CD4-positive, CD25-positive, alpha-beta regulatory T cell (primary cell): ENCODE measurements around the gene PPARD. TPM values are rescaled to one million over a fixed set of nuclear protein-coding genes. Genes with fewer than 3 reads are reported as not detected.

Experiments used
- ATAC-seq, 2 donors: fragments of 150-1000 bp; cut with Tn5 transposase; one replicate each; pipeline ENCODE4 v1.10.0; 2021; ENCODE audit warnings: low read depth in 2 of 2, moderate number of reproducible peaks in 2 of 2, moderate library complexity in 1 of 2
- DNase-seq, 3 donors: peaks; one replicate each; pipeline versions ENCODE4 v3.0.0 to v3.0.0-alpha.2; 2012 to 2022; ENCODE audit warnings: mixed read lengths in 1 of 3
- H3K27ac ChIP-seq: one replicate; pipeline ENCODE4 v1.7.0; 2013; ENCODE audit warnings: mild to moderate bottlenecking, low read length; ENCODE audit not compliant: insufficient read depth, poor library complexity, severe bottlenecking
- H3K27me3 ChIP-seq: one replicate; pipeline ENCODE4 v1.7.0; 2013; ENCODE audit warnings: low read length; ENCODE audit not compliant: control insufficient read depth, insufficient read depth
- H3K36me3 ChIP-seq: one replicate; pipeline ENCODE4 v1.7.0; 2013; ENCODE audit warnings: mild to moderate bottlenecking, low read length, moderate library complexity; ENCODE audit not compliant: control insufficient read depth, insufficient read depth
- H3K4me1 ChIP-seq: 2 replicates; pipeline ENCODE4 v1.7.0; 2013; ENCODE audit warnings: mild to moderate bottlenecking, low read length; ENCODE audit not compliant: insufficient read depth, control insufficient read depth, poor library complexity, severe bottlenecking
- H3K4me3 ChIP-seq: one replicate; pipeline ENCODE4 v1.7.0; 2013; ENCODE audit warnings: low read depth, mild to moderate bottlenecking, low read length, moderate library complexity
- H3K9me3 ChIP-seq, 2 experiments: 1 replicate in 1 of 2; 2 replicates in 1 of 2; pipeline ENCODE4 v1.7.0; 2013; ENCODE audit warnings: low read length in 2 of 2, mild to moderate bottlenecking in 1 of 2, moderate library complexity in 1 of 2; ENCODE audit not compliant: control insufficient read depth in 2 of 2
- H3K27ac Mint-ChIP-seq, 3 donors: one replicate each; pipeline ENCODE4 v1.8.0; 2020 to 2022; ENCODE audit warnings: mild to moderate bottlenecking in 3 of 3, mixed read lengths in 3 of 3, moderate library complexity in 2 of 3
- H3K27me3 Mint-ChIP-seq: one replicate; pipeline ENCODE4 v1.8.0; 2022; ENCODE audit warnings: mild to moderate bottlenecking, mixed read lengths
- H3K36me3 Mint-ChIP-seq: one replicate; pipeline ENCODE4 v1.8.0; 2020; ENCODE audit warnings: mixed read lengths
- H3K4me1 Mint-ChIP-seq, 4 donors: one replicate each; pipeline ENCODE4 v1.8.0; 2020 to 2022; ENCODE audit warnings: mixed read lengths in 4 of 4, mild to moderate bottlenecking in 1 of 4
- H3K4me3 Mint-ChIP-seq, 4 donors: one replicate each; pipeline ENCODE4 v1.8.0; 2020 to 2022; ENCODE audit warnings: mild to moderate bottlenecking in 4 of 4, mixed read lengths in 4 of 4, moderate library complexity in 3 of 4
- H3K9me3 Mint-ChIP-seq, 7 donors: one replicate each; pipeline ENCODE4 v1.8.0; 2020 to 2022; ENCODE audit warnings: mixed read lengths in 7 of 7, mild to moderate bottlenecking in 3 of 7, moderate library complexity in 2 of 7
- polyA plus RNA-seq, 4 donors: library from polyadenylated mRNA; unstranded; fragments of 300-500 nt; fragmentation: Illumina TruSeq; gene quantifications; one replicate each; pipeline ENCODE4 v1.2.3, GENCODE V29; 2021
- total RNA-seq: library from RNA; stranded (reverse); gene quantifications from one replicate; pipeline ENCODE4 v1.2.3, GENCODE V29; 2022

Gene PPARD
- total and polyA plus RNA-seq, 5 donors from 2014 or later = 3.8 to 37.3 (median 5.9) TPM

- no peak for DNase-seq
- peak overlapping the region in 1 of 3 donors; percentile 27 for H3K27ac Mint-ChIP-seq
- Histone ChIP-seq H3K36me3 (peaks cover 13% of the 10 kb centered on the region), H3K9me3 (no peaks in the 10 kb centered on the region), H3K4me3 (no peak overlapping the region), H3K27me3 (no peaks in the 10 kb centered on the region), H3K4me1 (peaks cover 20% of the 10 kb centered on the region), H3K27ac (no peak overlapping the region)
- H3K9me3 Mint-ChIP-seq = no peaks in the 10 kb centered on the region
- H3K4me3 Mint-ChIP-seq = peak overlapping the region in 2 of 4 donors; percentile 55 to 80
- ATAC-seq = no peak
- no peaks in the 10 kb centered on the region for H3K27me3 Mint-ChIP-seq
- H3K4me1 Mint-ChIP-seq = peaks cover 3 to 32% (median 19%) of the 10 kb centered on the region in 4 donors
- H3K36me3 Mint-ChIP-seq = peaks cover 26% of the 10 kb centered on the region
Measured at GRCh38 chr6:35465646-35466045, 123.3 kb downstream of the PPARD start.

- Histone ChIP-seq H3K27ac (peak within 1 kb of the TSS; percentile 85), H3K9me3 (no peaks in the 10 kb centered on the region), H3K4me1 (peaks cover 32% of the 10 kb centered on the region), H3K27me3 (no peaks in the 10 kb centered on the region), H3K4me3 (peak within 1 kb of the TSS; percentile 89), H3K36me3 (peaks cover 32% of the 10 kb centered on the region)
- DNase-seq (peak; percentile 94 to 98 (median 96)), ATAC-seq (peak; percentile 90 to 92)
- Mint-ChIP-seq H3K27me3 (no peaks in the 10 kb centered on the region), H3K4me1 (peaks cover 5 to 52% (median 30%) of the 10 kb centered on the region in 4 donors), H3K9me3 (no peaks in the 10 kb centered on the region), H3K36me3 (peaks cover 23% of the 10 kb centered on the region), H3K27ac (peak within 1 kb of the TSS; percentile 94 to 99 (median 98)), H3K4me3 (peak within 1 kb of the TSS; percentile 97 to 98 (median 98))
Measured at GRCh38 chr6:35468181-35468979, 126.0 kb downstream of the PPARD start, which contains the start of gene RPL10A. TSS of gene RPL10A (plus strand) at chr6:35468401. CDS start at chr6:35468435, 34 bp downstream.

GRCh38 chr6:35468980-35469750, 126.8 kb downstream of the PPARD start:
- Mint-ChIP-seq H3K9me3 (no peaks in the 10 kb centered on the region), H3K36me3 (peaks cover 19% of the 10 kb centered on the region), H3K27ac (peak overlapping the region; percentile 94 to 99 (median 98)), H3K27me3 (no peaks in the 10 kb centered on the region), H3K4me3 (peak overlapping the region; percentile 97 to 98 (median 98)), H3K4me1 (peaks cover 5 to 52% (median 30%) of the 10 kb centered on the region in 4 donors)
- Histone ChIP-seq H3K4me1 (peaks cover 32% of the 10 kb centered on the region), H3K27me3 (no peaks in the 10 kb centered on the region), H3K4me3 (peak overlapping the region; percentile 89), H3K9me3 (no peaks in the 10 kb centered on the region), H3K36me3 (peaks cover 33% of the 10 kb centered on the region), H3K27ac (peak overlapping the region; percentile 85)
- ATAC-seq = no peak
- DNase-seq = peak in 1 of 3 donors; percentile 25

DNA sequence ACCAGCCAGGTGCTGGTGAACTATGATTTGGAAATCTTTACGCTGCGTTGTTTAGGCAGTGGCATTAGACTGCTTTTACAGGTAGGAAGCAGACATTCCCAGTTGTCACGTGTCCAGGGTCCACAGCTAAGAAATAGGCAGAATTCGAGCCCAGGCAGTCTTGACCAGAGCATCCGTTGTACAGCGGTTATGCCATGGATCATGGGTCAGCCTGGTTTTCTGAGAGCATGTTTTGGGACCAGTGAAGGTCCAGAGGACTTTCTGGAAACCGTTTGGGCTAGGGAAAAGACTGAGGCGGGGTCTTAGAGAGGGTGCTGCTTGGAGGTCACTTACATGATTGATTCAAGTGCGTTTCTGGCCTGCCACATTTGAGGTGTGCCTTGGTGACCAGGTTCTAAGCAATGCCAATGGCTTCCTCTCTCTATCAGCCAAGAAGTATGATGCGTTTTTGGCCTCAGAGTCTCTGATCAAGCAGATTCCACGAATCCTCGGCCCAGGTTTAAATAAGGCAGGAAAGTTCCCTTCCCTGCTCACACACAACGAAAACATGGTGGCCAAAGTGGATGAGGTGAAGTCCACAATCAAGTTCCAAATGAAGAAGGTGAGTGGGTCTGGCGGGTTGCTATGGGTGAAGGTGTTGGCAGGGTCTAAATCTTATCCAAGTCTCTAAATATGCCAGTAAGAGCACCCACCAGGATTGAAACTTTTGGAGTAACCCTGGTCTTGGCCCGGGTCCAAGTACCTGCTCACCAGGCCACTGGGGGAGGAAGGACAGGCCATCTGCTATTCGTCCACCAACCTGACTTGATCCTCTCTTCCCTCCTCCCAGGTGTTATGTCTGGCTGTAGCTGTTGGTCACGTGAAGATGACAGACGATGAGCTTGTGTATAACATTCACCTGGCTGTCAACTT, 127.6 kb downstream of the PPARD start:
- peaks cover 5 to 52% (median 30%) of the 10 kb centered on the region in 4 donors for H3K4me1 Mint-ChIP-seq
- ATAC-seq = no peak

GRCh38 chr6:35470663-35471120, 128.3 kb downstream of the PPARD start:
- peaks cover 33% of the 10 kb centered on the region for H3K36me3 ChIP-seq
- H3K9me3 Mint-ChIP-seq = no peaks in the 10 kb centered on the region
- no peaks in the 10 kb centered on the region for H3K9me3 ChIP-seq
- H3K27me3 ChIP-seq = no peaks in the 10 kb centered on the region
- H3K27me3 Mint-ChIP-seq = no peaks in the 10 kb centered on the region
- H3K27ac Mint-ChIP-seq = peak overlapping the region; percentile 94 to 99 (median 94)
- H3K36me3 Mint-ChIP-seq = peaks cover 19% of the 10 kb centered on the region
- H3K4me1 ChIP-seq = peaks cover 32% of the 10 kb centered on the region
- H3K4me3 ChIP-seq = peak overlapping the region; percentile 21
- peaks cover 5 to 50% (median 29%) of the 10 kb centered on the region in 4 donors for H3K4me1 Mint-ChIP-seq
- DNase-seq = no peak
- H3K4me3 Mint-ChIP-seq = peak overlapping the region; percentile 97 to 98 (median 98)
- peak overlapping the region; percentile 85 for H3K27ac ChIP-seq
- ATAC-seq = no peak

More for the DNA sequence above, 127.6 kb downstream of the PPARD start:
- peaks cover 19% of the 10 kb centered on the region for H3K36me3 Mint-ChIP-seq
- Histone ChIP-seq H3K36me3 (peaks cover 33% of the 10 kb centered on the region), H3K4me3 (peak overlapping the region; percentile 89), H3K27ac (peak overlapping the region; percentile 85), H3K9me3 (no peaks in the 10 kb centered on the region), H3K27me3 (no peaks in the 10 kb centered on the region), H3K4me1 (peaks cover 32% of the 10 kb centered on the region)
- H3K27ac Mint-ChIP-seq = peak overlapping the region; percentile 94 to 99 (median 94)
- peak in 1 of 3 donors; percentile 18 for DNase-seq
- peak overlapping the region; percentile 97 to 98 (median 98) for H3K4me3 Mint-ChIP-seq
- H3K9me3 Mint-ChIP-seq = no peaks in the 10 kb centered on the region
- no peaks in the 10 kb centered on the region for H3K27me3 Mint-ChIP-seq

DNA sequence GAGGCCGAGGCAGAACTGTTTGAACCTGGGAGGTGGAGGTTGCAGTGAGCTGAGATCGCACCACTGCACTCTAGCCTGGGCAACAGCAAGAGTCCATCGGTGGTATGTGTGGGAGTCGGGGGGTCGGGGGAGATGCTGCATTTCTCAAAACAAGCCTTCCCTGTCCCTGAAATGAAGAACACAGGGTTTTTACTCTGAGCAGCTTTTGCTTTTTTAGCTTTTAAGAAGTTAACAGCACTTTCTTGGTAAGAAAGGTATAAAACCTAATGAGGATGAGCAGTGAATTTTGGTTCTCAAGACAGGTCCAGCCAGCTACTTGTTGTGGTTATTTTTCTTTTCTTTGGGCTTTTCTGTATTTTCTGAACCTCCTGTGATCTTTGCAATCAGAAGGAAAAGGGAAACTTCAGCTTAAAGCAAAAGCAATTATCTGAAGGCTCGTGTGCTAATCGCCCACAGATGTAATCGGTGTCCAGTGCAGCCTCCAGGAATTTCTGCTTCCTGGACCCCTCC, 129.5 kb downstream of the PPARD start:
- Histone ChIP-seq H3K27ac (peak overlapping the region; percentile 20), H3K4me3 (no peak overlapping the region), H3K9me3 (no peaks in the 10 kb centered on the region), H3K4me1 (peaks cover 32% of the 10 kb centered on the region), H3K36me3 (peaks cover 33% of the 10 kb centered on the region), H3K27me3 (no peaks in the 10 kb centered on the region)
- ATAC-seq = no peak
- Mint-ChIP-seq H3K4me3 (peak overlapping the region in 2 of 4 donors; percentile 57 to 97), H3K27ac (peak overlapping the region in 1 of 3 donors; percentile 42), H3K4me1 (peaks cover 5 to 50% (median 29%) of the 10 kb centered on the region in 4 donors), H3K9me3 (no peaks in the 10 kb centered on the region), H3K36me3 (peaks cover 19% of the 10 kb centered on the region), H3K27me3 (no peaks in the 10 kb centered on the region)
- DNase-seq = no peak
